ENCODE measurements around the gene WHAMM. TPM values are rescaled to one million over a fixed set of nuclear protein-coding genes. Genes with fewer than 3 reads are reported as not detected.

The WHAMM gene
- total RNA-seq, 4 donors from 2014 or later: 14.1 to 22.1 (median 21.8) TPM

DNA sequence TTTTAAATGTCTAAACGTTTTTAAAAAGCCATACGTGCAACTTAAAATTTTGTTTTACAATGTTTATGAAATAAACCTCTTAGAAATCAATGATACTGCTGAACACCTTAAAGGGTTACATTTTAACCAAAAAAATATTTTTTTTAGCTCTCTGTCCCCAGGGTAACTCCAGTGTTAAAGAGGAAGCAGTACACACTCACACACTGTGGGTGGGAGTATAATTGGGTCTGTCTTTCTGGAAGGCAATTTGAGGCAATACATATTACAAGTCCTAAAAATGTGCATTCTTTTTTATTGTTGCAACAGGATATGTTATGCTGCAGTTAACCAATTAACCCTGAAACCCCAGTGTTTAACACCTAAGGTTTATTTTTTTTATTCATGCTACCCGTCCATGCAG, 34.1 kb downstream of the WHAMM start:
- no peak for TF ChIP-seq POLR2A (IDR thresholded peaks at IDR 0.05)
- TF ChIP-seq, protein P1, sequence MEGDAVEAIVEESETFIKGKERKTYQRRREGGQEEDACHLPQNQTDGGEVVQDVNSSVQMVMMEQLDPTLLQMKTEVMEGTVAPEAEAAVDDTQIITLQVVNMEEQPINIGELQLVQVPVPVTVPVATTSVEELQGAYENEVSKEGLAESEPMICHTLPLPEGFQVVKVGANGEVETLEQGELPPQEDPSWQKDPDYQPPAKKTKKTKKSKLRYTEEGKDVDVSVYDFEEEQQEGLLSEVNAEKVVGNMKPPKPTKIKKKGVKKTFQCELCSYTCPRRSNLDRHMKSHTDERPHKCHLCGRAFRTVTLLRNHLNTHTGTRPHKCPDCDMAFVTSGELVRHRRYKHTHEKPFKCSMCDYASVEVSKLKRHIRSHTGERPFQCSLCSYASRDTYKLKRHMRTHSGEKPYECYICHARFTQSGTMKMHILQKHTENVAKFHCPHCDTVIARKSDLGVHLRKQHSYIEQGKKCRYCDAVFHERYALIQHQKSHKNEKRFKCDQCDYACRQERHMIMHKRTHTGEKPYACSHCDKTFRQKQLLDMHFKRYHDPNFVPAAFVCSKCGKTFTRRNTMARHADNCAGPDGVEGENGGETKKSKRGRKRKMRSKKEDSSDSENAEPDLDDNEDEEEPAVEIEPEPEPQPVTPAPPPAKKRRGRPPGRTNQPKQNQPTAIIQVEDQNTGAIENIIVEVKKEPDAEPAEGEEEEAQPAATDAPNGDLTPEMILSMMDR (IDR thresholded peaks at IDR 0.05 in 4 of 5, conservative IDR thresholded peaks at IDR 0.05 in 1 of 5): no peak
- Histone ChIP-seq H3K27me3 (no peaks in the 10 kb centered on the region), H3K9me3 (no peaks in the 10 kb centered on the region), H3K4me1 (no peaks in the 10 kb centered on the region), H3K4me3 (no peak overlapping the region), H3K27ac (no peak overlapping the region), H3K36me3 (peaks cover 0 to 2% of the 10 kb centered on the region in 2 donors)
- no peak for DNase-seq
- in situ Hi-C loops (cut with MboI; ENCODE audit: low sequenced_read_pairs in 4 of 4): no loop called here
- no peak for ATAC-seq
- intact Hi-C loops (cut with DNase I; ENCODE audit: low total_unique reads): no loop called here

DNA sequence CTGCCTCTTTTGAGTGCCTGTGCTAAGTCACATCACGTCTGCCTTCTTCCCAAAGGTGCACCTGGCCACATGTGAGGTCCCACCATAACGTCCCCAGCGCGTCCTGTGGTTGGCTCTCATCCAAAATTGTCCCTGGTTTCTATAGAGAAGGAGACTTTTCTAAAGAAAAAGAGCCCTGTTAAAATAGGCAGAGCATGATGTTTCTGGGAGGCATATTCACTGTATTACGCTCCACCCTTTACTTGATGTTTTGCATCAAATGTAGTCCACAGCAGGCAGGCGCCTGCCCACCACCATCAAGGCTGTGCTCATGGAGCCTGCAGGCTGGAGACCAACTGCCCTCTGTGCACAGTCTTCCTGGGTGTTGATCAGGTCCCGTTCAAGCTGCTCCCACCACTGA, 36.3 kb downstream of the WHAMM start:
- in situ Hi-C loops (cut with MboI; ENCODE audit: low sequenced_read_pairs in 4 of 4) (no loop called here), intact Hi-C loops (cut with DNase I; ENCODE audit: low total_unique reads) (loop anchor here (5.0 kb wide), 1 partner anchor 262 kb away; the partner anchor contains the start of gene TM6SF1)
- ATAC-seq (no peak), DNase-seq (no peak)
- Histone ChIP-seq H3K4me3 (no peak overlapping the region), H3K9me3 (no peaks in the 10 kb centered on the region), H3K27me3 (no peaks in the 10 kb centered on the region), H3K27ac (no peak overlapping the region), H3K4me1 (peaks cover 12% of the 10 kb centered on the region in 2 donors), H3K36me3 (peaks cover 0 to 2% of the 10 kb centered on the region in 2 donors)
- TF ChIP-seq POLR2A (IDR thresholded peaks at IDR 0.05): no peak
- TF ChIP-seq, protein P1 (IDR thresholded peaks at IDR 0.05 in 4 of 5, conservative IDR thresholded peaks at IDR 0.05 in 1 of 5): no peak

DNA sequence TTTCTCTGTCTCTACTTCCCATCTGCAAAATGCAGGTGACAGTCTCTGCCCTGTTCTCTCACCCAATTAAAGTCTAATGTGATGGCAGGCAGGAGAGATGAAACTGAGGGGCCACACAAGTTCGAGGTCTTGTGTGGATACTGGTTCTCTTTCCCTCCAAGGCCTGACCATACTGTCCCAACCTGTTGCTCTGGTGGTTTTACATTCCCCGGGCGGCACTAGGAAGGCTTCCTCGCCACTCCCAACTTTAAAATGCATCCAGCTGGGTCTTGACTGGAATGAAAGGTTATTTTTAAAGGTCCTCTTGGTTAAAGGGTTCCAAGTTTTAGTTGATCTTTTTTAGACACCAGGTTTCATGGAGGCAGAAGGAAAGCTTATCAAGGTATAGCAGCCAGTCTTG, 37.2 kb downstream of the WHAMM start:
- peaks cover 0 to 5% of the 10 kb centered on the region in 2 donors for H3K36me3 ChIP-seq
- H3K27me3 ChIP-seq: no peaks in the 10 kb centered on the region
- H3K9me3 ChIP-seq: no peaks in the 10 kb centered on the region
- no peak for DNase-seq
- H3K4me1 ChIP-seq: peaks cover 12% of the 10 kb centered on the region in 2 donors
- peak overlapping the region in 1 of 4 donors; percentile 18 for H3K27ac ChIP-seq
- ATAC-seq: no peak
- intact Hi-C loops (cut with DNase I; ENCODE audit: low total_unique reads) (loop anchor here (5.0 kb wide), 1 partner anchor 261 kb away; the partner anchor contains the start of gene TM6SF1), in situ Hi-C loops (cut with MboI; ENCODE audit: low sequenced_read_pairs in 4 of 4) (no loop called here)
- H3K4me3 ChIP-seq: no peak overlapping the region
- no peak for TF ChIP-seq POLR2A (IDR thresholded peaks at IDR 0.05)
- TF ChIP-seq, protein P1 (IDR thresholded peaks at IDR 0.05 in 4 of 5, conservative IDR thresholded peaks at IDR 0.05 in 1 of 5): no peak

DNA sequence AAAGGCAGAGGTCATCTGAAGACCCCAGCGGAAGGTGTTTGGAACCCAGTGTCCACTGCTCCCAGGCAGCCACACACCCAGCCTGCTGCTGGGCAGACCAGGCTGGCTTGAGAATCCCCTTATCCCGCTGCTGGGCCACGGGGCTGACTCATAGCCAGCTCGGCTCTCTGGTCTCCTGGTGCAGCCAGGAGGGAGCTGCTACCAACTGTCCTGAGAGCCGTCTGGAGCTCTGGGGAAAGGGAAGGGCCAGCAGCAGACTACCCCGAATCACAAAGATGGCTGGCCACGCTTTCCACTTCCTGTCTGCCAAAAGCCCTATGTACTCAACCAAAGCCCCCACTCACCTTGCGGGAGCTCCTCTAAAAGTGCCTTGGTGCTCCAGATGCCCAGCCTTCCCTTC, 38.3 kb downstream of the WHAMM start:
- peak overlapping the region in 2 of 4 donors; percentile 18 to 54 for H3K27ac ChIP-seq
- ATAC-seq (no peak), DNase-seq (no peak)
- peaks cover 0 to 9% of the 10 kb centered on the region in 2 donors for H3K36me3 ChIP-seq
- no peaks in the 10 kb centered on the region for H3K9me3 ChIP-seq
- intact Hi-C loops (cut with DNase I; ENCODE audit: low total_unique reads) (loop anchor here (5.0 kb wide), 1 partner anchor 260 kb away; the partner anchor contains the start of gene TM6SF1), in situ Hi-C loops (cut with MboI; ENCODE audit: low sequenced_read_pairs in 4 of 4) (no loop called here)
- no peak overlapping the region for H3K4me3 ChIP-seq
- peaks cover 12% of the 10 kb centered on the region in 2 donors for H3K4me1 ChIP-seq
- H3K27me3 ChIP-seq: no peaks in the 10 kb centered on the region
- no peak for TF ChIP-seq POLR2A (IDR thresholded peaks at IDR 0.05)
- TF ChIP-seq, protein P1 (IDR thresholded peaks at IDR 0.05 in 4 of 5, conservative IDR thresholded peaks at IDR 0.05 in 1 of 5): no peak
